GM04504 (cell line): ENCODE measurements around the gene PTPRN2.
"Not testable (repeated sequence)": the region's sequence is repeated elsewhere in the genome, so short reads cannot be mapped to it uniquely, and the experiment has no call there.

Experiments
- DNase-seq: peaks from one replicate; pipeline ENCODE4 v3.0.0-alpha.2; 2012; ENCODE audit warnings: low read depth

The PTPRN2 gene

GRCh38 chr7:157753713-157754415, 833.8 kb downstream of the PTPRN2 start:
- no peak for DNase-seq

- no peak for DNase-seq
Observed at GRCh38 chr7:157752832-157753291, 834.8 kb downstream of the PTPRN2 start.

DNA sequence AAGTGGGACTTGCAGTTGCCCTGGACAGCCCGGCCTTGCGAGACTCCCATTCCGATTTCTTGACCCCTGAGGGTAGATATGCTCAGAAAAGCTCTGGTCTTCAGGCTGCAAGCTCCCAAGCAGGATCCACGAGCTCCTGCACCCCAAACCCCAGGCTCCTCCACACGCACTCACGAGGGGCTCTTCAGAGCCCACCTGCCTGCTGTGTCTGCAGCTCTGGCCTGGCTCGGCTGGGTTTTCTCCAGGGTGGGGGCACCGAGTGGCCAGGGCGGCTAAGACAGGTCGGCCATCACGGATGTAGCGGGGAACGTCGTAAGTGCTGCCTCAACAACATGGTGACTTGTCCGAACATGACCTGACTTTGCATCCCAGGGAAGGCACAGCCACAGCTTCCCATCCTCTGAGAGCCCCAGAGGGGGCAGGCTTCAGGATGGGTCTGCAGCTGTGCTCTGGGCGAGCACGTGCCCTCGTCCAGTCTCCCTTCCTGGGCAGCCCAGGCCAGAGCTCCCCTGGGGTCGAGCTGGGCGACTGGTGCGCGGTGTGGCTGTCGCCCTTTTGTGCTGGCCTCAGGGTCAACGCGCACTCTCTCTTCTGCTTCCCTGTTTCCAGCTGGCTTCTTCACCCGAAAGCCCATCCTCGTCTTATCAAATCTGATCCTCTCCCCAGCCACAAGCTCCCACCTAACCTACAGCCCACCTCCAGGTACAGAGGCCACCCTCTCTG, 835.5 kb downstream of the PTPRN2 start:
- DNase-seq = no peak

DNA sequence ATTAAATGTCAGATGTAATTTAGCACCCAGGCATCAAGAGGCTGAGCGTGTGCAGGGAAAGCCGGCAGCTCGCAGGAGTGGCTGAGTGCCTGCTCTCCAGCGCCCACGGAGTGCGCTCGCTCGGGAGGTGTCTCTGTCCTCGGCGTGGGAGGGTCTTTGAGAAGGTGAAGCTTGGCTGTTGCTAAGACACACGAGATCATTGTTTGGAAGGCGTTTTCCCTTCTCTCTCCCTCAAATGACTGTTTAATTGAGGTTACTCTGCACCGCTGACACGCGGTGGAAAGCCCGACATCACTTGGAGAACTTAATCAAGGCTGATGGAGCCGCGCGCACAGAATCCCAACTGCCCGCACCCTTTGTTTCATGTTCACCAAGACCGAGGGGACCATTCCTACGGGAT, 836.2 kb downstream of the PTPRN2 start:
- no peak for DNase-seq

GRCh38 chr7:157750291-157750690, 837.3 kb downstream of the PTPRN2 start:
- DNase-seq = no peak

GRCh38 chr7:157745721-157746709, 841.6 kb downstream of the PTPRN2 start:
- no peak for DNase-seq

GRCh38 chr7:157744786-157745601, 842.6 kb downstream of the PTPRN2 start:
- DNase-seq = no peak

DNA sequence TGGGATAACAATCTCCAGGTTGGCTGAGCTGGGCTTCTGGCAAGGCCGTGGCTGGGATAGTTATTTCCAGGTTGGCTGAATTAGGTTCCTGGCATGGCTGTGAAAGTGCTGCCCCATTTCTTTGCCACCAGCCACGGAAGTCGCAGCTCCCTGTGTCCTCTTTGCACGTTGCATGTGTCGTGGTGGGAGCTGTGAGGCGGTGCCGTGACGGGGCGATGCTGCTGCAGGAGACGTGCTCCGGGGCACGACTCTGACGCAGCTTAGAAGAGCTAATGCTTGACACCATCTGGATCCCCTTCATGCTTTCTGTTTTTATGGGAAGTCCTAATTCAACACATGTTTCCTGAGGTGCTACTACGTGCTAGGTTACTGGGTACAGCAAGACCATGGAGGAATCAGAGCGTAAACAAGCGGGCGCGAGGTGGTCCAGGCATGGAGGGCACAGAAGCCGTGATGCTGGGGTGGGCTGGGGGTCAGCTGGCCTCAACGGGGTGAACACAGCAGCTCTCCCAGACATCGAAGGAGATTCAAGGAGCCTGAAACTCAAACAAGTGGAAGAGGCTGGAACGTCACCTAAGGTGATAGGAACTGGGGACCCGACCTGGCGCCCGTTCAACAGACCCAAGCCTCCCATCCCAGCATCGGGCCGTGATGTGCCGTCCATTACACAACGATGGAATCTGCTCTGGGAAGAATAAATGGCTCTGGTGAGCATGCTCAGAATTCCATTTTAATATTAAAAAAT, 843.7 kb downstream of the PTPRN2 start:
- no peak for DNase-seq

DNA sequence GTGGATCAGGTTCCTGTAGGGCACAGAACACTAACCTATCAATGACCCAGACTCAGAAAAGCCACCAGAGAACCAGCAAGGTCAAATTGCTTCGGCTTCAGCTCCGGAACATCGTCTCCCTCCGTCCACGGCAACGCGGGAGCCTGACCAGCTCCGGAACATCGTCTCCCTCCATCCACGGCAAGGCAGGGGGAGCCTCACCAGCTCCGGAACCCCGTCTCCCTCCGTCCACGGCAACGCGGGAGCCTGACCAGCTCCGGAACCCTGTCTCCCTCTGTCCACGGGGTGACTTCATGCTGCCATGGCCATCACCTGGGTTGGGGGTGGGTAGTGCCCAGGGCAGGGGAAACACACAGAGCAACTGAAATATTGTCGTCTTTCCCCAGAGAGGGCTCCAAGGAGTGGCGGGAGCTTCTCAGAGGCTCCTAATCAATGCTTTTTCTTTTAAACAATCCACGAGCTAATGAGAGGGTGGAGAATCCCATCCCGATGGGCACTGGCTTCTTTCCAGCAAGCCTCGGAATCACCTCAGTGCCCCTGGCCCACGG, 847.3 kb downstream of the PTPRN2 start:
- no peak for DNase-seq

DNA sequence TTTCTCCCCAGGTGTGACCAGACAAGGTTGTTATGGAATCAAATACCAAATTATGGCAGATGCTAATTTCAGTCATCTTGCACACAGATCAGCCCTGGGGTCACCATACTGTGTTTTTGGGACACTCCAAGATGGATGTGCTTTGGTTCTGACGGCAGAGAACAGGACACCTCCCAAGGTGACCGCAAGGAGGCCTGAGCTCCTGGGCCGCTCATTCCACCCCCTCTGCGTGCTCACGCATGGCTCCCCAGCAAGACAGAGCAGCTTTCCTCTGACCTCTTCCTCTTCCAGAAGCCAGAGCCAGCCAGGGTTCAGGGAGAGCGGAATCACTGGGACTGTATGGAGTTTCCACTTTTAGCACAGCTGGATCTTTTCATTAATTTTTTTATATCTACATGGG, 848.0 kb downstream of the PTPRN2 start:
- no peak for DNase-seq

- DNase-seq = no peak
Observed at GRCh38 chr7:157739031-157739430, 848.6 kb downstream of the PTPRN2 start.

- DNase-seq = no peak
Observed at GRCh38 chr7:157738066-157738460, 849.6 kb downstream of the PTPRN2 start.

DNA sequence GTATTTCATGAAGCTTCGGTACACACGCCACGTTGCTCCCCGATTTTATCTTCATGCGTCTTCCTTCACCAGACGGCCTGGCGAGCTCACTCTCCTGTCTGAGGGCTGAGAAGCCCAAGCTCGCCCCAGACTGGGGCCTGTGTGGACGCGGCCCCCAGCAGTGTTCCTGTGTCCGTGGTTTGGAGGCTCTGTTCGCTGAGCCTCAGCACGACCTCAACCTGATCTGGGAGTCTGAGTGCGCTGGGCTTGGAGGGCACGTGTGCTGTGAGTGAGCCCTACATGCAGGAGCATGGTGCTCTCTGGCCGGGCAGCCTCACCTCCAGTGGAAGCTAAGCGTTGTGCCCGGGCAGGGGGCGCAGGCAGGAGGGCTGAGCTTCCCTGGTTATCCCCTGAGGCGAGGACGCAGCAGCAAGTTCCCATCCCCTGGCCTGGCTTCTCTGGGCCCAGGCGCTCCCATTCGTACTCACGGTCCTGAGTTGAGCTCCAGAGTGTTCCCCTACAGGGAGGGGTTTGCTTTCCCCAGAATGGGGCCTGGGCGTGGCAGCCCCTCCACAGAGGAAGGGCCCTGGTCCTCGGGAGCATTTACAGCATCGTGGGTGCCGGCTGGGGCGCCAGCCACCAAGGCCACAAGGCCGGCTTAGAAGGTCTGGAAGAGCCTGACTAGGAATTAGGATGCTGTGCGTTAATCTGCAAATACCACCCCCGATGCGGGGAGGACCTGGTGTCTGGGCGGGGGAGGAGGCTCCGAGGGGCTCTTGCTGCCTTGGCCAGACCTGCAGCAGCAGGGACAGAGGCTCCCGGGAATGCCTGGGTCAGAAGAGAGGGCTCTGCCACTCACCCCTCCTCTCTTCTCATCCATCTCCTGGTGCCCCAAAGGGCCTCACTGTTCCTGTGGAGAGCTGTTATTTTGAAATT, 850.2 kb downstream of the PTPRN2 start:
- DNase-seq = no peak

- no peak for DNase-seq
Observed at GRCh38 chr7:157736341-157736740, 851.3 kb downstream of the PTPRN2 start.

DNA sequence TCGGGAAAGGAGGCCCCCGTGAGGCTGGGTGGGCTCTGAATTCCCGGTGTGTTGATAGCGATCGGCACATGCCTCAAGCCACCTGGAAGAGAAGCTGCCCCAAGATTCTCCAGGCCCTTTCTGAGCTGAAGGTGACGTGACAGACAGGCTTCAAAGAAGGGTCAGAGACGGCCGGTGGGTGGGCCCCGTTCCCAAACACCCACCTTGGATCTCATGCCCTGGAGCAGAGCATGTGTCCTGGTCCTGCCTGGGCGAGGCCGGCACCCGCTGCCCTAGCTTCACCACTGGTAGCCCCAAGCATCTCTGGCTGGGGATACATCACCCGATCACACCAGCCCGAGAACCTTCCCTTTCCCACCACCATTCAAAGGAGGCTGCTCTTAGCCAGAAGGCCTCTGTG, 851.8 kb downstream of the PTPRN2 start:
- no peak for DNase-seq

- no peak for DNase-seq
Observed at GRCh38 chr7:157734676-157735640, 852.7 kb downstream of the PTPRN2 start.

DNA sequence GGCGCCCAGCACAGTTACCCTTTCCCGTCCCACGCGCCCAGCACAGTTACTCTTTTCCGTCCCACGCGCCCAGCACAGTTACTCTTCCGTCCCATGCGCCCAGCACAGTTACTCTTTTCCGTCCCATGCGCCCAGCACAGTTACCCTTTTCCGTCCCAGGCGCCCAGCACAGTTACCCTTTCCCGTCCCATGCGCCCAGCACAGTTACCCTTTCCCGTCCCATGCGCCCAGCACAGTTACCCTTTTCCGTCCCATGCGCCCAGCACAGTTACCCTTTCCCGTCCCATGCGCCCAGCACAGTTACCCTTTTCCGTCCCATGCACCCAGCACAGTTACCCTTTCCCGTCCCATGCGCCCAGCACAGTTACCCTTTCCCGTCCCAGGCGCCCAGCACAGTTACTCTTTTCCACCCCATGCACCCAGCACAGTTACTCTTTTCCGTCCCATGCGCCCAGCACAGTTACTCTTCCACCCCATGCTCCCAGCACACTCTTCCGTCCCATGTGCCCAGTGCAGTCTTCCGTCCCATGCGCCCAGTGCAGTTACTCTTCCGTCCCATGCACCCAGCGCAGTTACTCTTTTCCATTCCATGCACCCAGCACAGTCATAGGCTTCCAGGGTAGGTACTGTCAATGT, 853.7 kb downstream of the PTPRN2 start:
- not testable (repeated sequence) for DNase-seq

DNA sequence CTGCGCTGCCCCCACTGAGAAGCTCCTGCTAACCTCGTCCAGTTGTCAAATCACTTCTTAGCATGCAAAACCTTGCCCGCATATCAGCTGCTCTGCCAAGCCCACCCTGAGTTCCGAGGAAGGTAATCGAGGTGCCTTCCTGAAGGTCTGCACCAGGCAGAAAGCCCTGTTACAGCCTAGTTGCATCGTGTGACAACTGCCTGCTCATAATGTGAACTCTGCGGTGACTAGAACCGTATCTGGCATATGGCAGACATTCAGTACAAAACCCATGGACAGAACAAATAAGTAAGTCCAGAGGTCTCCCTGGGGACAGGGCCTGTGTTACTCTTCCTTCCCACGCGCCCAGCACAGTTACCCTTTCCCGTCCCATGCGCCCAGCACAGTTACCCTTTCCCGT, 856.5 kb downstream of the PTPRN2 start:
- no peak for DNase-seq
